Effector memory CD4-positive, alpha-beta T cell (primary cell): ENCODE data around the gene SQOR.
"Not testable (repeated sequence)": the region's sequence is repeated elsewhere in the genome, so short reads cannot be mapped to it uniquely, and the experiment has no call there.

Experiments used
- DNase-seq, 3 donors: peaks; one replicate each; pipeline ENCODE4 v3.0.0-alpha.2; 2020
- H3K27ac ChIP-seq: 2 replicates; pipeline ENCODE4 v1.7.0; 2013; ENCODE audit warnings: mild to moderate bottlenecking, low read length, moderate library complexity; ENCODE audit not compliant: insufficient read depth, poor library complexity, severe bottlenecking
- H3K27me3 ChIP-seq: replicated peaks from 2 replicates; pipeline ENCODE4 v1.7.0; 2013; ENCODE audit warnings: mild to moderate bottlenecking, low read length; ENCODE audit not compliant: insufficient read depth, control insufficient read depth, poor library complexity, severe bottlenecking
- H3K36me3 ChIP-seq: 2 replicates; pipeline ENCODE4 v1.7.0; 2013; ENCODE audit warnings: mild to moderate bottlenecking, low read length, moderate library complexity; ENCODE audit not compliant: control insufficient read depth, insufficient read depth
- H3K4me1 ChIP-seq: 2 replicates; pipeline ENCODE4 v1.7.0; 2013; ENCODE audit warnings: low read length, mild to moderate bottlenecking; ENCODE audit not compliant: control insufficient read depth, insufficient read depth, poor library complexity, severe bottlenecking
- H3K4me3 ChIP-seq: 2 replicates; pipeline ENCODE4 v1.7.0; 2013; ENCODE audit warnings: low read length, low read depth, mild to moderate bottlenecking; ENCODE audit not compliant: insufficient read depth, poor library complexity, severe bottlenecking
- H3K9me3 ChIP-seq: 2 replicates; pipeline ENCODE4 v1.7.0; 2013; ENCODE audit warnings: mild to moderate bottlenecking, low read length, moderate library complexity; ENCODE audit not compliant: control insufficient read depth

Gene SQOR

DNA sequence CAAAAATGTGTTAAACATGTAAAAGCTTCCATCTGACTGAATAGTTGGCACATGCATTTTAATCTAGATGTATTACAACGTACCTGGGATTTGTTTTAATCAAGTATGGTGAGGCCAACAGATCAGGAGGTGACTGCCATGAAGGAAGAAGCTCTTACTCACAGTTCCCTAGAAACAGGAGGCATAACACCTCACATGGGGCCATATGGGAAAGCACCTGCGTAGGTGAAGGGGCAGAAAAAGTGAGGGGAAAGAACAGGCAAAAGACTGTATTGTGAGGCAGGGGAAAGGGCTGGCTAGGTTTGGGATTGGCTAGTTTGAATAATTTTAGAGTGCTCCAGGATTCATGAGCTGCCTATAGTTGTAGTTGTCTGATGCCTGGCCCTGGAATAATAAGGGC, 9.6 kb downstream of the SQOR start:
- H3K36me3 ChIP-seq = peaks cover 3% of the 10 kb centered on the region
- no peak overlapping the region for H3K27ac ChIP-seq
- H3K4me3 ChIP-seq = no peak overlapping the region
- no peak for DNase-seq
- H3K4me1 ChIP-seq = peaks cover 19% of the 10 kb centered on the region
- H3K9me3 ChIP-seq = no peaks in the 10 kb centered on the region
- no peaks in the 10 kb centered on the region for H3K27me3 ChIP-seq

DNA sequence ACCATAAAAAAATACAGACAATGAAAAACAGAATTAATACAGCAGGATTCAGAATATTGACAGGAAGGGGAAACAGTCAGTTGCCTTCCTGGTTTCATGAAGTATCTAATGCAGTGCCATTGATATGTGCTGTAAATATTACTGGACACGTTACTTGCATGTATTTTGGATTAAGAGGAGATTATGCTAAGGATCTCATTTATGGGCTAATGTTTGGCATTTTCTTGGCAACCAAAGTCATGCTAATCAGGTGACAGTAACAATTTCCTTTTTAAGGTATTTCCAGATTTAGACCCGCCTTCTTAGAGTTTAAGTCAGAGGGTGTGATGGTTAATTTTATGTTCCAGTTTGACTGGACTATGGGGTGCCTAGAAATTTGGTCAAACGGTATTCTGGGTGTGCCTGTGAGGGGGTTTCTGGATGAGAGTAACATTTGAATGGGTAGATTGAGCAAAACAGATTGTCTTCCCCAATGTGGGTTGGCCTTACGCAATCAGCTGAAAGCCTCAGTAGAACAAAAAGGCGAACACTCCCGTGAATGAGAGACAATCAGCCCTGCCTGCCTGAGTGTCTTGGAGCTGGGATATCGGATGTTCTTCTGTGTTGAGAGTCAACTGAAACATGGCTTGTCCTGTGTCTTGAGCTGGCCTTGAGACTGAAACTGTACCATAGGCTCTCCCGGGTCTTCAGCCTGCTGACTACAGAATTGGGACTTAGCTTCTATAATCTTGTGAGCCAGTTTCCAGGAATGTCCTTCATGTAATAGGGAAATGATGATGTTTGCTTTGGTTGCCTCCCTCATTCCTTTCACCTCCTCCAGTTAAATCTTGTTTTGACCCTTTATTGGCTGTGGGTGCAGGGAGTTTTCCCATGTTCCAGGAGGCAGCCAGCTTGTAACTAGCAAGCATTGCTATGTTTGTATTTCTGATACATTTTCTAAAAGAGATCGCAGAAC, 10.5 kb downstream of the SQOR start:
- Histone ChIP-seq H3K36me3 (no peaks in the 10 kb centered on the region), H3K27ac (no peak overlapping the region), H3K9me3 (no peaks in the 10 kb centered on the region), H3K4me3 (no peak overlapping the region), H3K27me3 (no peaks in the 10 kb centered on the region), H3K4me1 (peaks cover 19% of the 10 kb centered on the region)
- DNase-seq = no peak

DNA sequence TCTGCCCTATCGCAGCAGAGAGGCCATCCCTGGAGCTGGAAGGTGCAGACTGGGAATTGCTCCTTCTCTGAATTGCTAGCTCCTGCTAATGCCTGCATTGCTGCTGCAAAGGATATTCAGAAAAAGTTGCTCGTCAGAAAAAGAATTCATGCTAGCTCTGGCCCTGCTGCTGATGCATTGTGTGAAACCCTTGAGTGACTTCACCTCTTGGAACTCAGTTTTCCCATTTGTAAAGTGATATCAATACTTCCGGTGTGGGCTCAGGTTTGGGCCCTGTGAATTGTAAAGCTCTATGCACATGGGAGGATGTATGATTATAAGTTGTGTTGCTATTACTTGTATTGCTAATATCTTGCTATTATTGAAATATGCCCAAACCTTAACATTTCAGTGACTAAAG, 11.4 kb downstream of the SQOR start:
- Histone ChIP-seq H3K4me1 (peaks cover 19% of the 10 kb centered on the region), H3K36me3 (no peaks in the 10 kb centered on the region), H3K27me3 (no peaks in the 10 kb centered on the region), H3K9me3 (no peaks in the 10 kb centered on the region), H3K4me3 (no peak overlapping the region), H3K27ac (no peak overlapping the region)
- no peak for DNase-seq

DNA sequence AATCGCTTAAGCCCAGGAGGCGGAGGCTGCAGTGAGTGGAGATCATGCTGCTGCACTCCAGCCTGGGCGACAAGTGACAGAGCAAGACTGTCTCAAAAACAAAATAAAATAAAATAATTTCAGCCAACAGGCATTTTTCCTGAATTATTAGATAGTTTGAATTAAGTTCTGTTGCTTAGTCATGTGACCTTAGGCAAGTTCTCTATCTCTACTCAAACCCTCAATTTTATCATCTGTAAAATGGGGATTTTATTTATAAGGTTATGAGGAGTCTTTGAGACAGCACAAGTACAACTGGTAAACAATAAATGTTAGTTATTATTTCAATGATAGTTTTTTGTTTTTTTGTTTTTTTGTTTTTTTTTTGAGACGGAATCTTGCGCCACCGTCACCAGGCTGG, 13.0 kb downstream of the SQOR start:
- H3K4me1 ChIP-seq = peaks cover 19% of the 10 kb centered on the region
- DNase-seq = no peak
- H3K27me3 ChIP-seq = no peaks in the 10 kb centered on the region
- H3K27ac ChIP-seq = no peak overlapping the region
- no peaks in the 10 kb centered on the region for H3K9me3 ChIP-seq
- H3K36me3 ChIP-seq = no peaks in the 10 kb centered on the region
- H3K4me3 ChIP-seq = no peak overlapping the region

- DNase-seq = no peak
- H3K27me3 ChIP-seq = no peaks in the 10 kb centered on the region
- no peak overlapping the region for H3K27ac ChIP-seq
- H3K4me1 ChIP-seq = peaks cover 22% of the 10 kb centered on the region
- no peaks in the 10 kb centered on the region for H3K36me3 ChIP-seq
- no peak overlapping the region for H3K4me3 ChIP-seq
- no peaks in the 10 kb centered on the region for H3K9me3 ChIP-seq
These were observed 13.8 kb downstream of the SQOR start for GRCh38 chr15:45648521-45649200.

DNA sequence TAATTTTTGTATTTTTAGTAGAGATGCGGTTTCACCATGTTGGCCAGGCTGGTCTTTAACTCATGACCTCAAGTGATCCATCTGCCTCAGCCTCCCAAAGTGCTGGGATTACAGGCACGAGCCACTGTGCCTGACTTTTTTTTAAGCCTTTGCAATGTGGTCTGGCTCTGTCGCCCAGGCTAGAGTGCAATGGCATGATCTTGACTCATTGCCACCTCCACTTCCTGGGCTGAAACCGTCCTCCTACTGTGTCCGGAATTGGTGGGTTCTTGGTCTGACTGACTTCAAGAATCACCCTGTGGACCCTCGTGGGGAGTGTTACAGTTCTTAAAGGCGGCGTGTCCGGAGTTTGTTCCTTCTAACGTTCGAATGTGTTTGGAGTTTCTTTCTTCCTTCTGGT, 15.2 kb downstream of the SQOR start:
- H3K27ac ChIP-seq, H3K27me3 ChIP-seq, H3K4me3 ChIP-seq, H3K9me3 ChIP-seq, DNase-seq, H3K36me3 ChIP-seq: not testable (repeated sequence)
- H3K4me1 ChIP-seq = peaks cover 17% of the 10 kb centered on the region

- no peaks in the 10 kb centered on the region for H3K9me3 ChIP-seq
- H3K36me3 ChIP-seq = no peaks in the 10 kb centered on the region
- no peak for DNase-seq
- no peak overlapping the region for H3K27ac ChIP-seq
- H3K27me3 ChIP-seq = no peaks in the 10 kb centered on the region
- no peak overlapping the region for H3K4me3 ChIP-seq
- H3K4me1 ChIP-seq = peaks cover 10% of the 10 kb centered on the region
These were observed 16.2 kb downstream of the SQOR start for GRCh38 chr15:45650889-45651525.

GRCh38 chr15:45653702-45654424, 19.0 kb downstream of the SQOR start:
- H3K4me1 ChIP-seq = peaks cover 4% of the 10 kb centered on the region
- no peaks in the 10 kb centered on the region for H3K9me3 ChIP-seq
- H3K4me3 ChIP-seq = no peak overlapping the region
- H3K36me3 ChIP-seq = no peaks in the 10 kb centered on the region
- no peaks in the 10 kb centered on the region for H3K27me3 ChIP-seq
- no peak overlapping the region for H3K27ac ChIP-seq
- no peak for DNase-seq

DNA sequence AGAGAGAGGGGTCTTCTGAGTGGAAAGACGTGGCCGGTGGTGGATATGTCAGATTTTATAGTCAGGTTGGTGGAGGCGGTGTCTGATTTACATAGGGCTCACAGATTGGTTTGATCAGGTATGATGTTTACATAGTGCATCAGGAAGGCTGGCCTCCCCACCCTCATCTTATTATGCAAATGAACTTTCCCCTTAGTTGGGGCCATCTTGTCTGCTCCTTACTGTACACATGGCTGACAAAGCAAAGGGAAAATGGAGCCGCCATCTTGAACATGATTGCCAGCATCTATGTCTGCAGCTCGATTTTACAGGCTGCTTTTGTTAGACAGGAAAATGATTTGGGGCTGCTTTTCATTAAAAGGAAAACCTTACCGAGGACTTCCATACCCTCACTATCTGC, 19.9 kb downstream of the SQOR start:
- Histone ChIP-seq H3K27me3 (no peaks in the 10 kb centered on the region), H3K9me3 (no peaks in the 10 kb centered on the region), H3K4me1 (peaks cover 4% of the 10 kb centered on the region), H3K4me3 (no peak overlapping the region), H3K36me3 (peaks cover 3% of the 10 kb centered on the region), H3K27ac (no peak overlapping the region)
- DNase-seq = no peak
